HepG2 (cell line): ENCODE results near the gene ZNF540. TPM values are rescaled to one million over a fixed set of nuclear protein-coding genes. Genes with fewer than 3 reads are reported as not detected.
A peak's percentile ranks its signal among the peaks of the same experiment; 100 is the strongest.

Source experiments
- ATF1 ChIP-seq: IDR thresholded peaks from 2 replicates; pipeline ENCODE4 v1.6.1; 2016; ENCODE audit warnings: mild to moderate bottlenecking, control low read depth
- CREBL2 ChIP-seq: sonication (generic); formaldehyde crosslinking; IDR thresholded peaks from 2 replicates; pipeline ENCODE4 v1.8.1; 2023; ENCODE audit warnings: missing genetic modification reagents, mild to moderate bottlenecking, borderline replicate concordance
- DNMT1 ChIP-seq: sonication (generic); formaldehyde crosslinking; IDR thresholded peaks from 2 replicates; pipeline ENCODE4 v1.5.1; 2020; ENCODE audit warnings: mild to moderate bottlenecking, missing genetic modification reagents
- DPF2 ChIP-seq: sonication (generic); formaldehyde crosslinking; IDR thresholded peaks from 2 replicates; pipeline ENCODE4 v1.4.0; 2020; ENCODE audit warnings: mild to moderate bottlenecking, low read depth, missing genetic modification reagents, borderline replicate concordance
- FLYWCH1 ChIP-seq: sonication (generic); formaldehyde crosslinking; IDR thresholded peaks from 2 replicates; pipeline ENCODE4 v1.8.1; 2023; ENCODE audit warnings: mild to moderate bottlenecking, missing genetic modification reagents
- GATA4 ChIP-seq: sonication (generic); IDR thresholded peaks from 2 replicates; pipeline ENCODE4 v1.6.1; 2016; ENCODE audit warnings: antibody characterized with exemption, low read depth, borderline replicate concordance
- HNF1B ChIP-seq: sonication (generic); formaldehyde crosslinking; IDR thresholded peaks from 2 replicates; pipeline ENCODE4 v1.5.1; 2020; ENCODE audit warnings: mild to moderate bottlenecking, moderate library complexity, missing genetic modification reagents
- KLF6 ChIP-seq: IDR thresholded peaks from 2 replicates; pipeline ENCODE4 v1.8.0; 2016; ENCODE audit warnings: missing biosample characterization, missing genetic modification reagents
- MED1 ChIP-seq: sonication (generic); formaldehyde crosslinking; IDR thresholded peaks from 2 replicates; pipeline ENCODE4 v1.4.0; 2020; ENCODE audit warnings: missing genetic modification reagents
- PAWR ChIP-seq: sonication (generic); formaldehyde crosslinking; IDR thresholded peaks from 2 replicates; pipeline ENCODE4 v1.4.0; 2020; ENCODE audit warnings: missing genetic modification reagents, mild to moderate bottlenecking, borderline replicate concordance
- SIN3B ChIP-seq: fragments of 150-350 bp; IDR thresholded peaks from 2 replicates; pipeline ENCODE4 v1.6.1; 2014; ENCODE audit warnings: low read length
- SKI ChIP-seq: fragments of 450-650 bp; IDR thresholded peaks from one replicate; pipeline ENCODE4 v1.6.1; 2018; ENCODE audit warnings: mild to moderate bottlenecking; ENCODE audit not compliant: partially characterized antibody
- TFAP4 ChIP-seq: sonication (generic); IDR thresholded peaks from 2 replicates; pipeline ENCODE4 v1.6.1; 2016; ENCODE audit warnings: low read depth, borderline replicate concordance
- THAP11 ChIP-seq: IDR thresholded peaks from 2 replicates; pipeline ENCODE4 v1.6.1; 2016; ENCODE audit warnings: missing biosample characterization, missing genetic modification reagents
- TRIM22 ChIP-seq: fragments of 450-650 bp; IDR thresholded peaks from 2 replicates; pipeline ENCODE4 v1.6.1; 2017
- ZBTB25 ChIP-seq: IDR thresholded peaks from 2 replicates; pipeline ENCODE4 v1.6.1; 2018; ENCODE audit warnings: missing genetic modification reagents
- ZFP1 ChIP-seq: IDR thresholded peaks from 2 replicates; pipeline ENCODE4 v1.6.1; 2016
- ZFP41 ChIP-seq: sonication (generic); formaldehyde crosslinking; IDR thresholded peaks from 2 replicates; pipeline ENCODE4 v1.4.0; 2020; ENCODE audit warnings: mild to moderate bottlenecking, missing genetic modification reagents, borderline replicate concordance
- ZFX ChIP-seq: sonication (generic); formaldehyde crosslinking; IDR thresholded peaks from 2 replicates; pipeline ENCODE4 v1.4.0; 2020; ENCODE audit warnings: mild to moderate bottlenecking, low read depth, missing genetic modification reagents, moderate library complexity
- ZNF331 ChIP-seq: sonication (generic); formaldehyde crosslinking; IDR thresholded peaks from 2 replicates; pipeline ENCODE4 v1.4.0; 2020; ENCODE audit warnings: missing genetic modification reagents
- ZNF430 ChIP-seq: sonication (generic); formaldehyde crosslinking; IDR thresholded peaks from 2 replicates; pipeline ENCODE4 v1.9.0; 2021; ENCODE audit warnings: mild to moderate bottlenecking, missing genetic modification reagents
- ZNF451 ChIP-seq: sonication (generic); formaldehyde crosslinking; IDR thresholded peaks from 2 replicates; pipeline ENCODE4 v1.5.0; 2020; ENCODE audit warnings: mild to moderate bottlenecking, missing genetic modification reagents
- ZNF557 ChIP-seq: sonication (generic); formaldehyde crosslinking; IDR thresholded peaks from 2 replicates; pipeline ENCODE4 v1.4.0; 2020; ENCODE audit warnings: missing genetic modification reagents
- ZNF616 ChIP-seq: sonication (generic); formaldehyde crosslinking; IDR thresholded peaks from 2 replicates; pipeline ENCODE4 v1.5.0; 2020; ENCODE audit warnings: low read depth, mild to moderate bottlenecking, missing genetic modification reagents
- ZNF710 ChIP-seq: sonication (generic); formaldehyde crosslinking; IDR thresholded peaks from 2 replicates; pipeline ENCODE4 v1.5.0; 2020; ENCODE audit warnings: mild to moderate bottlenecking, missing genetic modification reagents, borderline replicate concordance
- ZSCAN25 ChIP-seq: sonication (generic); formaldehyde crosslinking; IDR thresholded peaks from 2 replicates; pipeline ENCODE4 v1.8.0; 2022; ENCODE audit warnings: mild to moderate bottlenecking, missing genetic modification reagents
- polyA plus RNA-seq, 8 experiments: library from polyadenylated mRNA; depleted of rRNA in 3 of 8; stranded (reverse) in 7 of 8; unstranded in 1 of 8; fragments of >200 nt; fragmentation: Illumina TruSeq in 4 of 8; extraction: Trizol in 4 of 8; gene quantifications; 2 replicates each; pipeline versions ENCODE4 v1.2.1 to v1.2.3, GENCODE V29; 2011 to 2016; ENCODE audit warnings: low read depth in 4 of 8, missing spikeins in 1 of 8, mixed read lengths in 1 of 8; ENCODE audit not compliant: insufficient read depth in 1 of 8
- total RNA-seq, 5 experiments: library from RNA; depleted of rRNA; stranded (reverse); fragments of >200 nt; fragmentation: Illumina TruSeq; extraction: Trizol; gene quantifications; 2 replicates each; pipeline ENCODE4 v1.2.3, GENCODE V29; 2016; ENCODE audit warnings: low read depth in 1 of 5

ZNF540 gene
- total and polyA plus RNA-seq, 2 of the 13 experiments (the other 11 are each of a cell fraction or from before 2014, with no cell fraction given): 0.21 to 0.40 TPM

GRCh38 chr19:37655301-37655688 is 60.6 kb downstream of the ZNF540 start, which contains the start of gene ZFP30 (continued):
- TF ChIP-seq MED1 (no peak), ZSCAN25 (0 out of 2 replicates have a peak, but pooled peaks have one; percentile 60), SIN3B (no peak), ZBTB25 (CRISPR knock-in tag) (peak; percentile 56), FLYWCH1 (CRISPR knock-in tag) (0 out of 2 replicates have a peak, but pooled peaks have one; percentile 36), CREBL2 (0 out of 2 replicates have a peak, but pooled peaks have one; percentile 75), ZFX (CRISPR knock-in tag) (peak; percentile 87), ZNF430 (no peak), TFAP4 (peak; percentile 72; the same call in 1 of the 2 replicates), THAP11 (no peak), ZNF451 (no peak; the same call in 1 of the 2 replicates), DNMT1 (CRISPR knock-in tag) (no peak), ZFP1 (CRISPR knock-in tag) (no peak), ZFP41 (CRISPR knock-in tag) (no peak), ATF1 (CRISPR knock-in tag) (no peak), HNF1B (CRISPR knock-in tag) (peak; percentile 58; the same call in 1 of the 2 replicates), ZNF557 (CRISPR knock-in tag) (no peak), SKI (no peak), TRIM22 (no peak), PAWR (CRISPR knock-in tag) (no peak), GATA4 (0 out of 2 replicates have a peak, but pooled peaks have one; percentile 69), DPF2 (CRISPR knock-in tag) (no peak), KLF6 (CRISPR knock-in tag) (no peak), ZNF616 (CRISPR knock-in tag) (peak; percentile 35; the same call in 1 of the 2 replicates), ZNF710 (CRISPR knock-in tag) (peak; percentile 6; the same call in 1 of the 2 replicates), ZNF331 (no peak)
